Uterus (tissue), 4 donors: ENCODE measurements around the gene URB2. TPM values are rescaled to one million over a fixed set of nuclear protein-coding genes. Genes with fewer than 3 reads are reported as not detected.

Experiments
- DNase-seq, 2 donors: peaks; one replicate each; pipeline ENCODE4 v3.0.0-alpha.2; 2019 to 2020
- H3K27ac ChIP-seq, 2 donors: fragments of 200-600 bp; sonication (generic); 1 replicate in 1 of 2; 2 replicates in 1 of 2; pipeline ENCODE4 v1.5.1; 2016 to 2018
- H3K27me3 ChIP-seq, 2 donors: fragments of 200-600 bp; sonication (generic); one replicate each; pipeline ENCODE4 v1.5.1; 2018 to 2019; ENCODE audit warnings: control low read depth in 1 of 2
- H3K36me3 ChIP-seq, 2 donors: fragments of 200-600 bp; sonication (generic); one replicate each; pipeline ENCODE4 v1.5.1; 2019; ENCODE audit warnings: control low read depth in 1 of 2
- H3K4me1 ChIP-seq, 2 donors: fragments of 200-600 bp; sonication (generic); one replicate each; pipeline ENCODE4 v1.5.1; 2018 to 2019; ENCODE audit warnings: control low read depth in 1 of 2
- H3K4me3 ChIP-seq, 2 donors: fragments of 200-600 bp; sonication (generic); 1 replicate in 1 of 2; 2 replicates in 1 of 2; pipeline ENCODE4 v1.5.1; 2018 to 2019; ENCODE audit warnings: mild to moderate bottlenecking in 1 of 2
- H3K9me3 ChIP-seq, 2 donors: fragments of 200-600 bp; sonication (generic); one replicate each; pipeline ENCODE4 v1.5.1; 2019; ENCODE audit warnings: control low read depth in 1 of 2
- POLR2A ChIP-seq, 2 donors: fragments of 450-650 bp; IDR thresholded peaks; one replicate each; pipeline ENCODE4 v1.6.1; 2016; ENCODE audit warnings: antibody characterized with exemption in 2 of 2, mild to moderate bottlenecking in 1 of 2, moderate library complexity in 1 of 2
- intact Hi-C: fragments of 100-400 bp; cut with DNase I; formaldehyde crosslinking; loops from one replicate; pipeline ENCODE4 v1.15.1; 2023; ENCODE audit warnings: low total_unique reads
- total RNA-seq, 4 donors: library from RNA; depleted of rRNA in 3 of 4; stranded (reverse); fragments of >200 nt in 3 of 4; gene quantifications; one replicate each; pipeline versions ENCODE4 v1.1.0 to v1.2.4, GENCODE V29; 2014 to 2023
- TF ChIP-seq, protein P1 (sequence below), 4 experiments: fragments of 200-600 bp in 2 of 4; fragments of 450-650 bp in 2 of 4; sonication (generic) in 2 of 4; IDR thresholded peaks; one replicate each; pipeline ENCODE4 v1.5.1; 2016 to 2019; ENCODE audit warnings: antibody characterized with exemption in 4 of 4, mild to moderate bottlenecking in 2 of 4, moderate library complexity in 1 of 4
- donor health status: DM: yes; HTN: yes; CAD: no.

URB2 gene
- total RNA-seq, 4 donors from 2014 or later = 2.3 to 17.8 (median 8.6) TPM

DNA sequence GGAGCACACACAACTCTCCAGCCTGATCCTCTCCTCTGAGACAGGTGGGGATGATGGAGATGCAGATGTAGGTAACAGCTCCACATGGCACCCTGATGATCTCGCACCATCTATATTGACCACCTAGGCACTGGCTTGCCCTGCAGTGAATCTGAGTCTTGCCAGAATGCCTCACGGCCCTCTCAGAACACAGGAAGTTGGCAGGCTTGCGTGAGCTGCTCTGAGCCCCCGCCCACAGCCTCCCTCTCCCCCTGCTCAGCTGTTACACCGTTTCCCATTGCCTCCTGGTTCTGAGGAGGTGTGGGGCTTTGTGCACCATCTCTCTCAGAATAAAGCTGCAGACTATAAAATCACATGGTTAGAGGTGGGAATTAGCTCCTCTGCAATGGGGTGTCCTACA, 48.0 kb downstream of the URB2 start:
- intact Hi-C loops = no loop called here
- no peak overlapping the region for H3K27ac ChIP-seq
- H3K4me1 ChIP-seq = no peaks in the 10 kb centered on the region
- DNase-seq = no peak
- no peaks in the 10 kb centered on the region for H3K36me3 ChIP-seq
- TF ChIP-seq POLR2A (IDR thresholded peaks at IDR 0.05) = no peak
- TF ChIP-seq, protein P1, sequence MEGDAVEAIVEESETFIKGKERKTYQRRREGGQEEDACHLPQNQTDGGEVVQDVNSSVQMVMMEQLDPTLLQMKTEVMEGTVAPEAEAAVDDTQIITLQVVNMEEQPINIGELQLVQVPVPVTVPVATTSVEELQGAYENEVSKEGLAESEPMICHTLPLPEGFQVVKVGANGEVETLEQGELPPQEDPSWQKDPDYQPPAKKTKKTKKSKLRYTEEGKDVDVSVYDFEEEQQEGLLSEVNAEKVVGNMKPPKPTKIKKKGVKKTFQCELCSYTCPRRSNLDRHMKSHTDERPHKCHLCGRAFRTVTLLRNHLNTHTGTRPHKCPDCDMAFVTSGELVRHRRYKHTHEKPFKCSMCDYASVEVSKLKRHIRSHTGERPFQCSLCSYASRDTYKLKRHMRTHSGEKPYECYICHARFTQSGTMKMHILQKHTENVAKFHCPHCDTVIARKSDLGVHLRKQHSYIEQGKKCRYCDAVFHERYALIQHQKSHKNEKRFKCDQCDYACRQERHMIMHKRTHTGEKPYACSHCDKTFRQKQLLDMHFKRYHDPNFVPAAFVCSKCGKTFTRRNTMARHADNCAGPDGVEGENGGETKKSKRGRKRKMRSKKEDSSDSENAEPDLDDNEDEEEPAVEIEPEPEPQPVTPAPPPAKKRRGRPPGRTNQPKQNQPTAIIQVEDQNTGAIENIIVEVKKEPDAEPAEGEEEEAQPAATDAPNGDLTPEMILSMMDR (IDR thresholded peaks at IDR 0.05) = no peak
- no peak overlapping the region for H3K4me3 ChIP-seq
- H3K9me3 ChIP-seq = no peaks in the 10 kb centered on the region
- no peaks in the 10 kb centered on the region for H3K27me3 ChIP-seq

DNA sequence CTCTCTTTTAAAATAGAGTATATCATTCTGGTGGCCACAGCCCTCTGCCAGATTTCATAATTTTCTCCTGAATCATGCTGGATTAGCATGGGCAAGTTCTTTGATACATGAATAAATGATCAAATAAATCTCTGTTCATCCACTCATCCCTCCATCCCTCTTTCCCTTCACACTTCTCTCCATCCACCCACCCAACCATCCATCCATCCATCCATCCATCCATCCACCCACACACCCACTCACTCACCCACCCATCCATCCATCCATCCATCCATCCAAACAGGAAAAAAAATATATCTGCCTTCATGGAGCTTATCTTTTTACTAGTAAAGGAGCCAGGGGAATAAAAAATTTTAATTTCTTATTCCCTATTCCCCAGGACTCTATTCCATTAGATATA, 49.3 kb downstream of the URB2 start:
- no peak overlapping the region for H3K27ac ChIP-seq
- intact Hi-C loops = no loop called here
- H3K4me1 ChIP-seq = no peaks in the 10 kb centered on the region
- TF ChIP-seq, protein P1 (IDR thresholded peaks at IDR 0.05) = no peak
- no peak for TF ChIP-seq POLR2A (IDR thresholded peaks at IDR 0.05)
- H3K4me3 ChIP-seq = no peak overlapping the region
- H3K36me3 ChIP-seq = no peaks in the 10 kb centered on the region
- H3K9me3 ChIP-seq = no peaks in the 10 kb centered on the region
- DNase-seq = no peak
- H3K27me3 ChIP-seq = no peaks in the 10 kb centered on the region

DNA sequence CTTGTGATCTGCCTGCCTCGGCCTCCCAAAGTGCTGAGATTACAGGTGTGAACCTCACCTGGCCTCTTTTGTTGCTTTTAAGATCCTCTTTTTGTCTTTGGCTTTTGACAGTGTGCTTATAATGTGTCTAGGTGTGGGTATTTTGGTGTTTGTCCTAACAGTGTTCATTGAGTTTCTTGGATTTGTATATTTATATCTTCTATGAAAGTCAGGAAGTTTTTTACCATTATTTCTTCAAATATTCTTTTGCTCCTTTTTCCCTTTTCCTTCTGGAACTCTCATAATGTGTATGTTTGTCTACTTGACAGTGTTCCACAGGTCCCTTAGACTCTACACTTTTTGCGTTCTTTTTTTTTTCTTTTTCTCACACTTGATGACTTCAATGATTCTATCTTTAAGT, 59.1 kb downstream of the URB2 start:
- DNase-seq = no peak
- Histone ChIP-seq H3K9me3 (no peaks in the 10 kb centered on the region), H3K27me3 (no peaks in the 10 kb centered on the region), H3K27ac (no peak overlapping the region), H3K4me1 (no peaks in the 10 kb centered on the region), H3K36me3 (no peaks in the 10 kb centered on the region), H3K4me3 (no peak overlapping the region)
- intact Hi-C loops = no loop called here
- no peak for TF ChIP-seq POLR2A (IDR thresholded peaks at IDR 0.05)
- TF ChIP-seq, protein P1 (IDR thresholded peaks at IDR 0.05) = no peak

DNA sequence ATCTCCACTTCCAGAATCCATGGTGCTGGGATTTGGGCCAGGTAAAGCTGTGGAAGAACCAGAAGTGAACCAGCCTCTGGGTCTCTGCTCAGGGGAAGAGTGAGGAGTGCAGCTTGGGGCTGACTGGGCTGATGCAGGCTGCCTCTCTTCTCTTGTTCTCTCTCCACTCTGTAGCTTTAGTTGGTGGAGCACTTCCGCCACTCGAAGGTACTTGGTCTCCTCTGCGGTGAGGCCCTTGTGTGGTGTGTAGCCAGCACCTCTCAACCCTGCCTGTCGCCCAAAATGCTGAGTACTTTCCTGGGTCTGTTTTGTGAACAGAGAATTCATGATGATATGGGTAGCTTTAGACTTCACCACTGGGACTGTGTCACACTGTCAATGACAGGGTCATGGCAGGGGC, 63.2 kb downstream of the URB2 start:
- intact Hi-C loops = no loop called here
- no peaks in the 10 kb centered on the region for H3K4me1 ChIP-seq
- H3K9me3 ChIP-seq = no peaks in the 10 kb centered on the region
- no peak overlapping the region for H3K27ac ChIP-seq
- no peak overlapping the region for H3K4me3 ChIP-seq
- TF ChIP-seq, protein P1 (IDR thresholded peaks at IDR 0.05) = no peak
- no peak for TF ChIP-seq POLR2A (IDR thresholded peaks at IDR 0.05)
- no peak for DNase-seq
- H3K36me3 ChIP-seq = no peaks in the 10 kb centered on the region
- no peaks in the 10 kb centered on the region for H3K27me3 ChIP-seq

DNA sequence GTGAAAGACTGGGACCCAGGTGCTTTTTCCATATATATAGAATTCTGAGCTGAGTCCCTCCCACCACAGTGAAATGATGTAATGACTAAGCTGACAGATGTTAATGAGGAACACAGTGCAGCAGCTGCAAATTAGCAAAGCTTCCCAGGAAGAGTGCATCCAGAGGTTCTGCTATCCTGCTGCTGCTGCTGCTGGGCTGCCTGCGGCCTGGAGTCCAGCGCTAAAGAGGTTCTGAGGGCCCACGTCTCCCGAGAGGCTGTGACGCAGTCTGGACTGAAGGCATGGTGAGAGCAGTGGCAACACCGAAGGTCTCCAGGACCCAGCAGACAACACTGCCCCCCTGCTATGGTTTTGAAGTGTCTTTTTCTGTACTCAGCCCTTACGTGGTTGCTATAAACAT, 63.9 kb downstream of the URB2 start:
- DNase-seq = no peak

More for the DNA sequence above, 63.9 kb downstream of the URB2 start:
- intact Hi-C loops = no loop called here
- Histone ChIP-seq H3K27ac (no peak overlapping the region), H3K27me3 (no peaks in the 10 kb centered on the region), H3K36me3 (no peaks in the 10 kb centered on the region), H3K4me1 (no peaks in the 10 kb centered on the region), H3K9me3 (no peaks in the 10 kb centered on the region), H3K4me3 (no peak overlapping the region)
- TF ChIP-seq, protein P1 (IDR thresholded peaks at IDR 0.05) = no peak
- no peak for TF ChIP-seq POLR2A (IDR thresholded peaks at IDR 0.05)
